Measurements from ENCODE around the gene AIG1.

Gene AIG1

GRCh38 chr6:143376375-143376774 is 315.7 kb downstream of the AIG1 start:
- H3K4me3 ChIP-seq (ENCODE audit: low read depth, low read length) = no peak overlapping the region
- DNase-seq (ENCODE audit: low read depth, low spot score) = no peak
- no peak for TF ChIP-seq CTCF (IDR thresholded peaks at IDR 0.05; ENCODE audit: low read depth, low read length)
- in situ Hi-C loops (cut with HindIII; ENCODE audit: low sequenced_read_pairs) = no loop called here

GRCh38 chr6:143376861-143377260 is 316.2 kb downstream of the AIG1 start:
- TF ChIP-seq CTCF (IDR thresholded peaks at IDR 0.05; ENCODE audit: low read depth, low read length) = no peak
- H3K4me3 ChIP-seq (ENCODE audit: low read depth, low read length) = no peak overlapping the region
- in situ Hi-C loops (cut with HindIII; ENCODE audit: low sequenced_read_pairs) = no loop called here
- DNase-seq (ENCODE audit: low read depth, low spot score) = no peak

- H3K4me3 ChIP-seq (ENCODE audit: low read depth, low read length) = no peak overlapping the region
- in situ Hi-C loops (cut with HindIII; ENCODE audit: low sequenced_read_pairs) = no loop called here
- TF ChIP-seq CTCF (IDR thresholded peaks at IDR 0.05; ENCODE audit: low read depth, low read length) = no peak
- no peak for DNase-seq (ENCODE audit: low read depth, low spot score)
These were observed 324.9 kb downstream of the AIG1 start for GRCh38 chr6:143385636-143386035.

GRCh38 chr6:143390278-143390677 is 329.6 kb downstream of the AIG1 start:
- DNase-seq (ENCODE audit: low read depth, low spot score) = no peak
- no peak for TF ChIP-seq CTCF (IDR thresholded peaks at IDR 0.05; ENCODE audit: low read depth, low read length)
- in situ Hi-C loops (cut with HindIII; ENCODE audit: low sequenced_read_pairs) = no loop called here
- no peak overlapping the region for H3K4me3 ChIP-seq (ENCODE audit: low read depth, low read length)
